GM18909 (cell line): Measurements from ENCODE around the gene ADGRV1.
"Not testable (repeated sequence)": the region's sequence is repeated elsewhere in the genome, so short reads cannot be mapped to it uniquely, and the experiment has no call there.

ENCODE experiments used
- ATAC-seq: cut with Tn5 transposase; IDR thresholded peaks from one replicate; pipeline ENCODE4 v1.9.1; 2021; ENCODE audit warnings: mild to moderate bottlenecking; ENCODE audit not compliant: unreplicated experiment, poor library complexity

Gene ADGRV1

DNA sequence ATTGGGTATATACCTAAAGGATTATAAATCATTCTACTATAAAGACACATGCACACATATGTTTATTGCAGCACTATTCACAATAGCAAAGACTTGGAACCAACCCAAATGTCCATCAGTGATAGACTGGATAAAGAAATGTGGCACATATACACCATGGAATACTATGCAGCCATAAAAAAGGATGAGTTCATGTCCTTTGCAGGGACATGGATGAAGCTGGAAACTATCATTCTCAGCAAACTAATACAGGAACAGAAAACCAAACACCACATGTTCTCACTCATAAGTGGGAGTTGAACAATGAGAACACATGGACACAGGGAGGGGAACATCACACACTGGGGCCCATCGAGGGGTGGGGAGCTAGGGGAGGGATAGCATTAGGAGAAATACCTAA, 482.5 kb downstream of the ADGRV1 start:
- not testable (repeated sequence) for ATAC-seq

DNA sequence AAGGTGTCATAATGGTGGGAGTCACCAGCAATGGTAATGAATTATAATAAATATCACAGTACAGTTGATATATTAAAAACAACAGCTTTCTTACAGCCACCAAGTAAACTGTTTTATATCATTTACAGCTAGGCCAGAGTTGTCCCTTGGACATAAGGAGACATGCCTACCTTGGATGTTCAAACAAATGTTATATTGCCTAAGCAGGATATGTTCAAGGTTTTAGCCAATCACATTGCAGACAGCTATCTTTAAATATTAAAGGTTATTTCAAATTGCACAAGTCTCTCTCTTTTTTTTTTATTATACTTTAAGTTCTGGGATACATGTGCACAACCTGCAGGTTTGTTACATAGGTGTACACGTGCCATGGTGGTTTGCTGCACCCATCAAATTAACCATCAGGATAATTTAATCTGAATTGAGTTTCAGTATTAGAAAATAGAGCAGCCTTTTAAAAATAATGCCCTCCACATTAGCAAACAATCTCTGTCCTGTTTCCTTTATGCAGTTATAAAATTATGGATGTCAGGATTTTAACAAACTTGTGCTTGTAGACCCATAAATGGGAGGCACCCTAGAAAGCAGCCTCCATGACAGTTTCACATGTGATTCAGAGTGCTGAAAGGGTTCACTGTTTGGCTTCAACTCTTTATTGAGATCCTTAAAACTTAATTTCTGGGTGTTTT, 483.8 kb downstream of the ADGRV1 start:
- no peak for ATAC-seq

DNA sequence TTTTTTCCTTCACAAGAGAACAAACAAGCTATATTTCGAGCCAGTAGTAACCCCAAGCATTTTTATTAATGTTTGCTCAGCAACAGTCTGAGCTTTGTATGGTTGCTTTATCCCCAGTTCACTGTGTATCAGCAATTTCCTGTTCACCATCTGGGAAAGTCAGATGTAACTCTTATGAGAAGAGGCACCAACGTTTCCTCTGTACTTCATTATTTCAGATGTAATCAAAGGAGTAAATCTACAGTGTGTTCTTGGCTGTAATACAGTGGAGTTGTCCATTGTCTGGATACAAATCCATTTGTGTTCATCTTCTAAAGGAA, 484.3 kb downstream of the ADGRV1 start:
- no peak for ATAC-seq

DNA sequence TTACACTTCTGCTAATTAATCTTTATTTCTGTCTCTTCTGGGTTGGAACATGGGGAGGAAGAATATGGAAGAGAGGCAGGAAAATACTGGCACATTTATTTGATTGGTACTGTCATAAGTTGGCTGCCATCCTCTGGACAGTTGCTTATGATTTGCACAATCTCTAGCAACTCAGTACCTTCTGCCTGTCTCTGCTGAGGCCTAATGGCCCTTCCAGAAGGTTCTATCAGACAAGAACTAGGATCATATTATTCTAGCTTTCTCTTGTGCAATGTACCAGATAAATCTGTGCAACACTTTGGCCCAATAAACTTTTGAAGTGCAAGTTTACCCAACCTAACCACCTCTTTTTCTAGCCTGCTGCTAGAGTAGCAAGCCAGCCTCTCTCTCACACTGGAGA, 489.5 kb downstream of the ADGRV1 start:
- ATAC-seq = no peak

DNA sequence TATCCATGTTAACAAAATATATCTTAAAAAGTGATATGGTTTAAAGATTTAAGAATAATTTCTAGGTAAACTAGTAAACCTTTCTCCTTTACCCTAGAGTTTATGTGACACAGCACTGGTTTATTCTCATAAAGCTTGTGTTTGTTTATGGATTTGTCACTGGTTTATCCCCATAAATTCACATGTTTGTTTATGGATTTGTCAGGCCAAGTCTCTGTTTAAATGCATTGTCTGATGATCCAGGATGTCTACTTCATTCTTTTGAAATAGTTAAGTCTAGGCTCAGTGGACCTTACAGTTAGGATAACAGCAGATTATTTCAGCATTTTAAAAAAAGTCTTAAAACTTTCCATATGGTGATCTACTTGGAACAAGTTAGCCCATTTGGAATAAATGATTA, 490.5 kb downstream of the ADGRV1 start:
- no peak for ATAC-seq

GRCh38 chr5:91049800-91050199, 491.2 kb downstream of the ADGRV1 start:
- ATAC-seq = no peak

DNA sequence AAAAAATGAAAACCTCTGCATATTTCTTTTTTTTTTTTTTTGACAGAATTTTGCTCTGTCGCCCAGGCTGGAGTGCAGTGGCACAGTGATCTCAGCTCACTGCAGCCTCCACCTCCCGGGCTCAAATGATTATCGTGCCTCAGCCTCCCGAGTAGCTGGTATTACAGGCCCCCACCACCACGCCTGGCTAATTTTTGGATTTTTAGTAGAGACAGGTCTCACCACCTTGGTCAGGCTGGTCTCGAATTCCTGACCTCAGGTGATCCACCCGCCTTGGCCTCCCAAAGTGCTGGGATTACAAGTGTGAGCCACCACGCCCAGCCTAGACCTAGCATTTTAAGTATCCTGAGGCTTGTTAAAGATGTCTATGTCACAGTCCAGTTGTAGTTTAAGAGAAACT, 493.8 kb downstream of the ADGRV1 start:
- not testable (repeated sequence) for ATAC-seq

DNA sequence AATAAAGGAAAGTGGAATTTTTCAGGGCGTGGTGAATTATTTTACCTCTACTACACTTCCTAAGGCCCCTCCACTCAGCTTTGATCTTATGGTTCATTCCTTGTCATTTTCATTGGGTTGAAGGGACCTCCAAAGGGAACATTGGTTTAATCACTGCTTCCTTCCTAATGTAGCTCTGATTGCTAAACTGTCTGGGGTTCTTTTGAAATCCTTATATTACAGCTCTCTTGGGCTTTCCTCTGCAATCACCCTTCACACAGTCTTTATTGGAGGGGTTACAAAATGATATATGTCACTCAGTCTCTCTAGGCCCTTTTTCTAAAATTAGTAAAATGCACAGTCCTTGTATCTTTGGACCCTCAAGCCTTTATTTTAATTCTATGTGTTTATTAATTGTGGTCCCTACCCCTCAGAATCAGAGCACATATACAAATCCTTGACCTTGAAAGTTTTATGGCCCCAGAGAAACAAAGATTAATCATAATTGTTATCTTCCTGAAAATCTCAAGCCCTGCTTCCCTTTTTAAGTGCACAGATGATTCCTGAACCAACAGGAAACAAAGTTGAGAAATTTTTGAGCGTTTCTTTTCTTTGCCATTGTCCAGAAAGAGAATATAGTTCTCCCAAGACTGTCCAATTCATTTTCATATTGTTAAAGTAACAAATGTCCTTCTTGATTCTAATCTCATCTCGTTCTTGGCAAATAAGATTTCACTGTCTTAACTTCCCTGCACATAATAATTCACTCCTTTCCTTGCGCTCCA, 494.6 kb downstream of the ADGRV1 start:
- ATAC-seq = no peak

GRCh38 chr5:91053741-91054025, 495.1 kb downstream of the ADGRV1 start:
- no peak for ATAC-seq

DNA sequence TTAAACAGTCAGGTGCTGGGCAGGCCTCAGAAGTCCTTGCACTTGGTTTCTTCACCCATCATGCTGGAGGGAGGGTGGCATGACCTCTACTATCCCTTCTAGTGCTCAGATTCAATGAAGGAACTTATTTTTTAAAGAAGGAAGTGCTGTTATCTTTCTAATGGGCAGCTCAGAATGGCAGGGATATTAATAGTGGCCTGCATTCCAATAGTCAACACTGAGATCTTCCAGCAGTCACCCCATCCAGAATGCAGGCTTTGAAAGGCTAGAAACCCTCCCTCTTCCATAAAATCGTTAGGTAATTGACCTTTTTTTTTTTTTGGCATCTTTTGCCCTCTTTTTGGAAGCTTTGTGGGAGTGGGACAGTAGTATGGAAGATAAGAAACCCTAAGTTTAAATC, 499.6 kb downstream of the ADGRV1 start:
- ATAC-seq = no peak

GRCh38 chr5:91058575-91058974, 500.0 kb downstream of the ADGRV1 start:
- no peak for ATAC-seq

DNA sequence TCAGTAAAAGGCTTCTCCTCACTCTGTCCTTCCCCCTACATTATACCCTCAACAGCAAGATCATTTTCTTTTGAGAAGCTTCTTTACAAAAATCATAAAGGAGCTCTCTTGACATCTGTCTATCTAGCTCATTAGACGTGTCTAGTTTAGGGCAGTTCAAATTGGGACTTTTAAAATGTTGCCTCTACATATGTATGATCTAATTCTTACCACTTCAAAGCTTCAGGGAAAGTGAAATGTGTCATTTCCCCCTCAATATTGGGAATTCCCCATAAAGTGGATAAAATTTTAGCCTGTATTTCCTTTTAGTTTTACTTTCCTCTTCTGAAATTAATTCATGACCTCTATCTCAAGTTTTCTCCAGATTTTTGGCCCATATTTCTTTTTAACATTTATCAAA, 500.8 kb downstream of the ADGRV1 start:
- ATAC-seq = peak; percentile 85

- ATAC-seq = no peak
Measured at GRCh38 chr5:91061094-91061493, 502.5 kb downstream of the ADGRV1 start.

DNA sequence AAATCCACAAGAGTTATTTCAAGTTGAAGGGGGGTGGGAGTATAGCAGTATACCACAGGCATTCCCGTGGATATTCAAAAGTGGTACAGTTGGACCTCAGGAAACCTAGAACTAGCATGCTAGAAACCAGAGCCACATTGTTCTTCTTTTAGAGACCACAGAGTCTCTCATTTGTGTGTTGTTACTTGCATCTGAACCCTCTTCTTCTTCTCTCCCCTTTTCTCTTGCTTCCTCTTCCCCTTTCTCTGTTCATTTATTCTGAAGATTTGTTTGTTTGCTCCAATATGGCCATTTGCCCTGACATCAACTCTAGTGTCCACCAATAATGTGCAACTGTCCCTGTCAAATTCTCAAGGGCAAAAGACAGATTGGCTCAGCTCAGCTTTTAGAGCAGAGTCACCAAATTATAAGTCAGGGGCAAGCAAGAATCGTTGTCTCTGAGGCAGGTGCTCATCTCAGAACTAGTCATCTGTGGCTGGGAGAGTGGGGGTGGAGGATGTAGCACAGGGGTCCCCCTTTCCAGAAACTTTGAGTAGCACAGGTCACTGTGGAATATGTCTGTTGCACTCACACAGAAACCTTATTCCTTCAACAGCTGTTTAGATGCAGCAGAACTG, 503.5 kb downstream of the ADGRV1 start:
- ATAC-seq = peak; percentile 37

GRCh38 chr5:91063098-91063690, 504.6 kb downstream of the ADGRV1 start:
- not testable (repeated sequence) for ATAC-seq

- ATAC-seq = no peak
Measured at GRCh38 chr5:91065496-91065895, 506.9 kb downstream of the ADGRV1 start.

DNA sequence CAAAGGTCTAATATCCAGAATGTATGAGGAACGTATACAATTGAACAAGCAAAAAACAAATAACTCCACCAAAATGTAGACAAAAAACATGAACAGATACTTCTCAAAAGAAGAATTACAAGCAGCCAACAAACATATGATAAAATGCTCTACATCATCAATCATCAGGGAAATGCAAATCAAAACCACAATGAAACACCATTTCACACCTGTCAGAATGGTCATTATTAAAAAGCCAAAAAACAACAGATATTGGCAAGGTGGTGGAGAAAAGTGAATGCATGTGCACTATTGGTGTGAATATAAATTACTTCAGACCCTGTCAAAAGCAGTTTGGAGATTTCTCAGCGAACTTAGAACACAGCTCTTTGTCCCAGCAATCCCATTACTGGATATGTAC, 510.8 kb downstream of the ADGRV1 start:
- no peak for ATAC-seq

DNA sequence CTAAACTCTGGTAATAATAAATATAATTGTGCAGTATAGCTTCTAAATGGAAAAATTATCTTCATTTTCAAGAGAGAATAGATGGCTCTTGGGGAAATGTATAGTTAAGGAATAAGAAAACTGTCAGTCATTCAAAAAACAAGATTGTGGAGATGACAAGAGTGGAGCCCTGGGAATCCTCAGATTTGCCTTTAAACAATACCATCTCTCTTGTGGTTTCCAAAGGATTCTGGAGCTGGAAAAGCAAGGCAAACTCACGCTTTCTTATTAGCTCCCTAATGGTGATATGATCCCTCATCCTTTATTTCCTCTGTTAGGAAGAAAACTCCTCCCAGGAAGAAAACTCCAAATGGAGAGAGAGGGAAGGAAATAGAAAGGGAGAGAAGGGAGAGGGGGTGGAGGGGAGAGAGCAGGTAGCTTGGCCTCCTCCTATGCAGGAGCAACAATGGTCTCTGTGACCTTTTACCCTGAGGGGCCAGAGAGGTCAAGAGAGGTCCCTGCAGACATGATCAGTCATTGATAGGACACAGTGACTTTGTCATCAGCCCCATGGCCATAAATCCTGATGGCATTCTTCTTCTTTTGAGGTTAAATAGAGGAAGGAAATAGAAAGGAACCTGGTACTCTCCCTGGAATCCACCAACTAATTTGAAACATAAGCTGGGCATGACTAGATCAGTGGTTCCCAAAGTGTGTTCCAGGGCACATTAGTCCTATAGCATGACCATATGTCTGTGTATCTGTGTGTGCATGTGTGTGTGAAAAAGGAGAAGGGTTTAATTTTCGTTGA, 512.4 kb downstream of the ADGRV1 start:
- ATAC-seq = no peak

GRCh38 chr5:91072881-91073280, 514.3 kb downstream of the ADGRV1 start:
- ATAC-seq = no peak

GRCh38 chr5:91074615-91075014, 516.0 kb downstream of the ADGRV1 start:
- peak; percentile 87 for ATAC-seq

- ATAC-seq = no peak
Measured at GRCh38 chr5:91076138-91076537, 517.5 kb downstream of the ADGRV1 start.
